Activated CD8-positive, alpha-beta memory T cell treated with anti-CD3 and anti-CD28 coated beads, Interleukin-2, amount 50 U/mL, for 48 hours (primary cell): ENCODE results near the gene CX3CR1.

Experiments
- DNase-seq: peaks from one replicate; pipeline ENCODE4 v3.0.0-alpha.2; 2020

Gene CX3CR1

GRCh38 chr3:39220407-39221140 lies 59.3 kb downstream of the CX3CR1 start:
- no peak for DNase-seq

GRCh38 chr3:39219702-39220101 lies 60.1 kb downstream of the CX3CR1 start:
- no peak for DNase-seq

- no peak for DNase-seq
Measured at GRCh38 chr3:39216176-39216790, 63.6 kb downstream of the CX3CR1 start.

- no peak for DNase-seq
Measured at GRCh38 chr3:39213613-39214012, 66.2 kb downstream of the CX3CR1 start.
